Tibial nerve (tissue), 3 donors: Measurements from ENCODE around the gene SLC17A8.

ENCODE experiments used
- CTCF ChIP-seq, 5 experiments: fragments of 200-600 bp in 3 of 5; fragments of 450-650 bp in 2 of 5; sonication (generic) in 3 of 5; IDR thresholded peaks; one replicate each; pipeline ENCODE4 v1.5.1; 2016 to 2019; ENCODE audit warnings: antibody characterized with exemption in 5 of 5, mild to moderate bottlenecking in 3 of 5, moderate library complexity in 2 of 5
- POLR2A ChIP-seq, 2 donors: fragments of 450-650 bp; IDR thresholded peaks; one replicate each; pipeline ENCODE4 v1.6.1; 2017; ENCODE audit warnings: antibody characterized with exemption in 2 of 2, mild to moderate bottlenecking in 2 of 2, moderate library complexity in 2 of 2

- no peak for TF ChIP-seq CTCF (IDR thresholded peaks at IDR 0.05)
- no peak for TF ChIP-seq POLR2A (IDR thresholded peaks at IDR 0.05)
These were observed 27.0 kb downstream of the SLC17A8 start for GRCh38 chr12:100383586-100384558.
